Fibroblast of lung (primary cell): ENCODE results near the gene TNIK.

Experiments used
- CTCF ChIP-seq, 2 donors: IDR thresholded peaks in 1 of 2; conservative IDR thresholded peaks in 1 of 2; 1 replicate in 1 of 2; 2 replicates in 1 of 2; pipeline ENCODE4 v1.5.1; 2011 to 2012; ENCODE audit warnings: low read length in 2 of 2, control low read depth in 1 of 2, inconsistent platforms in 1 of 2, low read depth in 1 of 2, mild to moderate bottlenecking in 1 of 2
- EZH2 ChIP-seq: IDR thresholded peaks from 2 replicates; pipeline ENCODE4 v1.5.1; 2012; ENCODE audit warnings: low read length, control low read depth, mild to moderate bottlenecking; ENCODE audit errors: missing control alignments

GRCh38 chr3:171357721-171358120, 102.5 kb downstream of the TNIK start:
- TF ChIP-seq EZH2 (no peak), CTCF (conservative IDR thresholded peaks at IDR 0.05 in 1 of 2, IDR thresholded peaks at IDR 0.05 in 1 of 2; ENCODE audit: low read depth in 1 of 2, low read length in 2 of 2) (no peak)
